ENCODE measurements around the gene CD63. TPM values are rescaled to one million over a fixed set of nuclear protein-coding genes. Genes with fewer than 3 reads are reported as not detected.
A peak's percentile ranks its signal among the peaks of the same experiment; 100 is the strongest.

The CD63 gene
- total and polyA plus RNA-seq, 4 donors: 1,107 to 1,532 (median 1,229) TPM

DNA sequence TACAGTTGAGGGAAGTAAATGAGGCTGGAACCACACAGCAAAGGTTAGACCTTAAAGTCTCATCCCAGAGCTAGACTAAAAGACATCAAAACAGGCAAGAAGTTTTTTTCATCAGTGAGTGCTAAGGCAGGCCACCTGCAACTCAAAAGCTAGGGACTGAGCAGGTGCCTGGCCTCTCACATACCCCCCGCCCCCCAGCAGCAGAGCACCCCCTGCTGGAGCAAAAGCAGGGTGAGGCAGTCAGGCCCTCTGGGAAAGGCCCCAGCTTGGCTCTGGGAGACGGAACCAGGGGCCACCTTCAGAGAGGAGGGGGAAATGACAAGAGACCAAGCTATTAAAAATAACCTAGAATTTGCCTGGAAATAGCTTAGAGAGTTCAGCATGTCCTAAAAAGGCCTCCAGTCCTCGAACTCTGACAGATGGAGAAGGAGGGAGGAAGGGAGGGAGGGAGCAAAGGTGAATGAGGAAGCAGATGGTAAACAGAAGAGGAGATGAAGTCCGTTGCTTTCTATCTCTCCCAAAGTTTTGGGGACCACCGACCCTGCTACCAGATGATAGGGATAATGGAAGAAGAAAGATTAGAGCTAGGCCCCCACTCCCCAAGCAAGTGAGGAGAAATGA lies 22.9 kb downstream of the CD63 start:
- intact Hi-C loops (cut with DNase I): loop anchor here in 1 of 2 donors (2.0 kb wide), 1 partner anchor 15 kb away; the partner anchor contains the start of gene RDH5
- peaks cover 0 to 4% of the 10 kb centered on the region in 2 donors for H3K4me1 ChIP-seq (ENCODE audit: control insufficient read depth in 1 of 2, insufficient read depth in 2 of 2, low read length in 2 of 2)
- H3K9me3 ChIP-seq (ENCODE audit: control insufficient read depth, low read length): no peaks in the 10 kb centered on the region
- H3K4me3 ChIP-seq (ENCODE audit: low read length in 2 of 2): peak overlapping the region; percentile 54 to 84
- DNase-seq (peak; percentile 44 to 80), ATAC-seq (ENCODE audit: low FRiP score) (no peak)
- H3K27ac ChIP-seq (ENCODE audit: low read depth in 1 of 2, low read length in 2 of 2): peak overlapping the region; percentile 73 to 77
- H3K36me3 ChIP-seq (ENCODE audit: control insufficient read depth in 1 of 2, insufficient read depth in 2 of 2, low read length in 1 of 2): peaks cover 0 to 2% of the 10 kb centered on the region in 2 donors
- no peaks in the 10 kb centered on the region for H3K27me3 ChIP-seq (ENCODE audit: control insufficient read depth in 1 of 2, insufficient read depth in 2 of 2, low read length in 1 of 2)
- WGBS, 2 donors: 2 to 3% methylated on average over 5 of the region's 5 CpGs

DNA sequence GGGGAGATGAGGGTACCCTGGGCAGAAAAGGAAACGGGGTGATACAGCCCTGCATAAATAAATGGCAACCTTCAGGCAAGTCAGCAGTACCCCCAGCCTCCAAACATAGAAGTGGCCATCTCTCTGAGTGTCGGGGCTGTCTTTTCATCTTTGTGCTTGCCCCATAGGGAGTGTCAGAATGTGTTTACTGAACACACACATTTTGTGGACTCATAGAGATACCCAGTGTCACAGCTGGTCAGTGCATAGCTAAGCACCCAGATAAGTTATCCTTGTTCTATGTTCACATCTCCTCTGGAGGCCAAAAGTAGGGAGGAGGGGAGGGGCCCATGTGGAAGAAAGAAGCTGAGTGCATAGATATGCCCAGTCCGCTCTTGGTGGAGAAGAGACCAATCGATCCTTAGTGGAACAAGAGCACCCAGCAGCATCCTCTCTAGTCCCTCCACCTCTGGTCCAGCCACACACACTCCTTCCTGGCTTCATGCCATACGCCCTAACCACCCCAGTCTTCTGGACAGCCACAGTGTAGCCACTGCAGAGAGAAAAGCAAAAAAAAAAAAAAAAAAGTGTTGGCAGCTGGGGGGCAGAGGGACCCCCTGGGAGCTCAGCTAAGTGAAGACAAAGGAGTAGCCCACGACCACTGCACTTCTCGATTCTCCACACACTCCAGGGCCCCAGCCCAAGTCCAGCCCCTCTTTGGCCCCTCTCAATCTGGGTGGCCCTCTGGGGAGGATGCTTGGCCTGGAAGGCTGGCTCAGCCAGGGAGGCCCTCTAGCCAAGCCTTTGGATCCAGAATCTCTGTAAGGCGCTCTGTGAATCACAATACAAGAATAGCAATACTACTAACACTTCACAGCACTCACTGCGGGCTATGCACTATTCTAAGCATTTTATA lies 23.7 kb downstream of the CD63 start:
- Histone ChIP-seq H3K4me3 (ENCODE audit: low read length in 2 of 2) (peak overlapping the region; percentile 54 to 84), H3K4me1 (ENCODE audit: control insufficient read depth in 1 of 2, insufficient read depth in 2 of 2, low read length in 2 of 2) (peaks cover 0 to 4% of the 10 kb centered on the region in 2 donors), H3K27ac (ENCODE audit: low read depth in 1 of 2, low read length in 2 of 2) (peak overlapping the region; percentile 77 to 90), H3K9me3 (ENCODE audit: control insufficient read depth, low read length) (no peaks in the 10 kb centered on the region), H3K27me3 (ENCODE audit: control insufficient read depth in 1 of 2, insufficient read depth in 2 of 2, low read length in 1 of 2) (no peaks in the 10 kb centered on the region), H3K36me3 (ENCODE audit: control insufficient read depth in 1 of 2, insufficient read depth in 2 of 2, low read length in 1 of 2) (peaks cover 0 to 2% of the 10 kb centered on the region in 2 donors)
- DNase-seq (peak; percentile 76 to 82), ATAC-seq (ENCODE audit: low FRiP score) (peak; percentile 43)
- 4 to 10% methylated on average over 9 of the region's 9 CpGs for WGBS, 2 donors
- intact Hi-C loops (cut with DNase I): no loop called here

DNA sequence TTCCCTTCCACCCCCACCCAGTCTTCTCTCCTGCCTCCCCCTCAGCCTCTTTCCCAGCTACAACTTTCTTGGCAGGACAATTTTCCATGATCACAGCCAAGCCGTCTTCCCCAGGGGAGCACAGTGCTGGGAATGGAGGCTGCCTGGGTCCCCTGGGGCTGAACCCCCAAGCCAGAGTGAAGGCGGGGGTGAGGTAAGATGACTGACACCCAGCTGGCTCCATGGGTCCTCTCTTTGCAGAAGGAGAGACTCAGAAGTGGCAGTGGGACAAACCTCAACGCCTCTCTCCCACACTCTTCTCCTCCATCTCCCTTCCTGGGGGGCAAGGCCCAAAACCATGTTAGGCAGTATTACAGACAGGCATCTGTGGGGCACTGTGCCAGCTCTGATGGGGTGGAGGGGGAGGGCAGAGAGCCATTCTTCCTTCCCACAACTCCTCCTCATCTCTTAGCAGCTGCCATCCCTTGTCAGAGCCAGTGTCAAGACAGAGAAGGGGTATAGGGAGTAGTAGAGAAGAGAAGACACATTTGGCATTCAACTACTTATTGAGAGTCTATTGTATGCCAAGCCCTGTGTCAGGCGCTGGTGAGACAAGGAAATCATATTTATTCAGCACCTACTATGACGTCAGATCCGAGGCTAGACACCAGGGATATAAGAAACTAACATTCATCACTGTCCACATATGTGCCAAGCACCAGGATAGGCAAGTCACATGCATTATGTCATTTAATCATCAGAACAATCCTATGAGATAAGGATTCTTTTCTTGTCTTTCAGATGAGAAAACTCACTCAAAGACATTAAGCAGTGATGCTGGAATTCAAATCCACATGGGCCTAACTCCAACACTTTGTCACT lies 24.7 kb downstream of the CD63 start:
- Histone ChIP-seq H3K4me1 (ENCODE audit: control insufficient read depth in 1 of 2, insufficient read depth in 2 of 2, low read length in 2 of 2) (peaks cover 0 to 1% of the 10 kb centered on the region in 2 donors), H3K36me3 (ENCODE audit: control insufficient read depth in 1 of 2, insufficient read depth in 2 of 2, low read length in 1 of 2) (peaks cover 0 to 2% of the 10 kb centered on the region in 2 donors), H3K9me3 (ENCODE audit: control insufficient read depth, low read length) (no peaks in the 10 kb centered on the region), H3K27ac (ENCODE audit: low read depth in 1 of 2, low read length in 2 of 2) (peak overlapping the region; percentile 77 to 90), H3K27me3 (ENCODE audit: control insufficient read depth in 1 of 2, insufficient read depth in 2 of 2, low read length in 1 of 2) (no peaks in the 10 kb centered on the region), H3K4me3 (ENCODE audit: low read length in 2 of 2) (peak overlapping the region; percentile 54 to 84)
- intact Hi-C loops (cut with DNase I): loop anchor here in 1 of 2 donors (2.0 kb wide), 1 partner anchor 21 kb away; no protein-coding TSS in a partner anchor
- WGBS, 2 donors: 4 to 6% methylated on average over 6 of the region's 6 CpGs
- DNase-seq: peak; percentile 76 to 85
- ATAC-seq (ENCODE audit: low FRiP score): peak; percentile 9

DNA sequence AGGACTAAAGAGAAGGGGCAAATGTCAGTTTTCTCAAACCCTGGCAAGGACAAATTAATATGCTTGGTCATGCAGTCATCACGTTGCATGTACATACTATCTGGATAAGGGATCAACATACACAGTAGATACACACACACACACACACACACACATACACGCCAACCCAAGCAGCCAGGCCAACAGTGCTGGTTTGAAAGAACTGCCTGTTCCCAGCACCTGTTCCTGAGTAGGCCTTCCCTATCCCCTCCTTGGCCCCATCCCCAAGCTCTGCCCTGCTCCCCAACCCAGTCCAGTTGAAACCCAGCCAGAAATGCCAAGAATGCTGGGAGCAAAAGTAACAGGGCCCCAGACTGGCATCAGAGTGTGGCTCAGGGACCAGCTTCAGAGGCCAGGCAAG lies 25.5 kb downstream of the CD63 start:
- Histone ChIP-seq H3K27ac (ENCODE audit: low read depth in 1 of 2, low read length in 2 of 2) (peak overlapping the region; percentile 77 to 90), H3K27me3 (ENCODE audit: control insufficient read depth in 1 of 2, insufficient read depth in 2 of 2, low read length in 1 of 2) (no peaks in the 10 kb centered on the region), H3K4me1 (ENCODE audit: control insufficient read depth in 1 of 2, insufficient read depth in 2 of 2, low read length in 2 of 2) (no peaks in the 10 kb centered on the region), H3K4me3 (ENCODE audit: low read length in 2 of 2) (no peak overlapping the region), H3K36me3 (ENCODE audit: control insufficient read depth in 1 of 2, insufficient read depth in 2 of 2, low read length in 1 of 2) (peaks cover 0 to 4% of the 10 kb centered on the region in 2 donors), H3K9me3 (ENCODE audit: control insufficient read depth, low read length) (no peaks in the 10 kb centered on the region)
- peak; percentile 54 to 69 for DNase-seq
- intact Hi-C loops (cut with DNase I): loop anchor here in 1 of 2 donors (2.0 kb wide), 1 partner anchor 20 kb away; no protein-coding TSS in a partner anchor
- WGBS, 2 donors: 6 to 7% methylated on average over 2 of the region's 2 CpGs
- peak; percentile 3 for ATAC-seq (ENCODE audit: low FRiP score)

DNA sequence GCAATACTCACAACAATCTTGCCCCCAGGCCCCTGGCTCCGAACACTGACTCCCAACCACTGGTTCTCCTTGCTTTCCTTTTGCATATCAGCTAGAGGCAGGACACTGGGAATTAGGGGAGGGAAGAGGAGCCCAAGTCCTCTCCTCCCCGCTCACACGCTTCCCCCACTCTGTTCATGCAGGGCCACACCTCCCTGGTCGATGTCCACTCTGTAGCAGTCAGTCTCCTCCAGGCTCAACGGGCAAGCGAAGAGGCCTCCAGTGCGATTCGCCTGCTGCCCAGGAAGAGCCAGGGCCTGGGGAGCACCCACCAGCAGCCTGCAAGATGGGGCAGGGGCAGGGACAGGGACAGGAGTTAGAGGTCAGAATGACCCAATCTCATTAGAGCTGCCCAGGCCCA lies 25.9 kb downstream of the CD63 start:
- DNase-seq (peak; percentile 43 to 61), ATAC-seq (ENCODE audit: low FRiP score) (no peak)
- Histone ChIP-seq H3K9me3 (ENCODE audit: control insufficient read depth, low read length) (no peaks in the 10 kb centered on the region), H3K4me1 (ENCODE audit: control insufficient read depth in 1 of 2, insufficient read depth in 2 of 2, low read length in 2 of 2) (no peaks in the 10 kb centered on the region), H3K36me3 (ENCODE audit: control insufficient read depth in 1 of 2, insufficient read depth in 2 of 2, low read length in 1 of 2) (peaks cover 0 to 4% of the 10 kb centered on the region in 2 donors), H3K27me3 (ENCODE audit: control insufficient read depth in 1 of 2, insufficient read depth in 2 of 2, low read length in 1 of 2) (no peaks in the 10 kb centered on the region), H3K27ac (ENCODE audit: low read depth in 1 of 2, low read length in 2 of 2) (peak overlapping the region in 1 of 2 donors; percentile 90), H3K4me3 (ENCODE audit: low read length in 2 of 2) (no peak overlapping the region)
- intact Hi-C loops (cut with DNase I): loop anchor here in 1 of 2 donors (2.0 kb wide), 1 partner anchor 20 kb away; no protein-coding TSS in a partner anchor
- 41 to 46% methylated on average over 8 of the region's 8 CpGs for WGBS, 2 donors

DNA sequence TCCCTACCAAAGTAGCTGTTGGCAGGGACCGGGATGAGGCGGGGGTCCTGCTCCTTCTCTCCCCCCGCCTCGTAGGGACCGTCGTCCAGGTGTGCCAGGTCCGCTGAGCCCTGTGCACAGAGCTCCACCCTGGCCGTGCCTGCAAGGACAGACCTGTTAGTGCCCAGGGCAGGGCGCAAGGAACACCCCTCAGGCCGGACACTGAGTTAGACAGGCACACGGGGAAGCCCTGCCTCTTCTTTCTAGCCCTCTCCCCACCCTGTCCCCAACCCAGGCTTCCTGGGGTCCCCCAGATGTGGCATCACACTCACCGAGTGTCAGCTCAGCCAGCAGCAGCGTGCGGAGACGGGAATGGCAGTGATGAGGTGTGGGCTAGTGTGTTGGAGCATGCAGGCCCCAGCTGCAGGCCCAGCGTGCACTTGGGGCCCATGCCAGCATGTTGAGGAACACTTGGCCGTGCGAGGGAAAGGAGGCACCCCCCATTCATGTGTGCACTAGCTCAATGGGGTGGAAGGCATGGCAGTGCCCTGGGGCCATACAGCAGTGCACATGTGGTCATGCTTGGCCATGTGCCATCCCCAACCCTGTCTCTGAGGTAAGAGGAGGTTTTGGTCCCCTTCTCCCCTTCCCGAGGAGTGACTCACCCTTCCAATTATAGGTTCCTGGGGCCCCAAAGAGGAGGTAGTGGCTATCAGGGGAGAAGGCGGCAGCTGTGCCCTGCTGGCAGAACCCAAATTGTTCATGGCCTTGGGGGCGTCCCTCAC lies 28.4 kb downstream of the CD63 start:
- Histone ChIP-seq H3K27me3 (ENCODE audit: control insufficient read depth in 1 of 2, insufficient read depth in 2 of 2, low read length in 1 of 2) (no peaks in the 10 kb centered on the region), H3K36me3 (ENCODE audit: control insufficient read depth in 1 of 2, insufficient read depth in 2 of 2, low read length in 1 of 2) (peaks cover 0 to 13% of the 10 kb centered on the region in 2 donors), H3K4me1 (ENCODE audit: control insufficient read depth in 1 of 2, insufficient read depth in 2 of 2, low read length in 2 of 2) (no peaks in the 10 kb centered on the region), H3K27ac (ENCODE audit: low read depth in 1 of 2, low read length in 2 of 2) (peak overlapping the region in 1 of 2 donors; percentile 7), H3K4me3 (ENCODE audit: low read length in 2 of 2) (no peak overlapping the region), H3K9me3 (ENCODE audit: control insufficient read depth, low read length) (no peaks in the 10 kb centered on the region)
- peak; percentile 70 to 84 for DNase-seq
- WGBS, 2 donors: 49 to 55% methylated on average over 21 of the region's 21 CpGs
- intact Hi-C loops (cut with DNase I): no loop called here
- ATAC-seq (ENCODE audit: low FRiP score): no peak

DNA sequence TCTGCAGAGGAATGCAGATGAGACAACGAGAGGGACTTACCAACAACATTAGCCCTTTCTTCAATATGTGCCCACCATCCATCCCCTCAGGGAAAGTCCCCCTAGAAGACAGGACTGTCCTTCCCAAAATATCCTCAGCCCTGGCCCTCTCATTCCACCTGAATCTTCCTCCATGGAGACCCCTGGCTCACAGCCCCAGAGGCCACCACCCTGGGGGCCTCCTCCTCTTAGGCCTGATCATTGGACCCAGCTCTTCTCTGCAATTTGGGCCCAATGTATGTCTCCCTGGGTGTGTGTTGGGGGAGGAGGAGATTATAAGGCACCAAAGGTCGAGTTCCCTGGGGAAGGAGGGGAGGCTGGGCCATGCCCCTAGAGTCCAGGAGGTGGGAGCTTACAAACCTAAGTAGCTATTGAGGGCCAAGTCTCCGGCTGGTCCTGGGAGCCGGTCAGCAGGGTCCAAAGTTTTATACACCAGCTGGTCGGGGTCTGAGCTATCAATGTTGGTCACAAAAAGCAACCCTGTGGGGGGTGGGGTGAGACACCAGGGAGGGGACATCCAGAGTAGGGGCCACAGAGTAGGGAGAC lies 29.2 kb downstream of the CD63 start:
- Histone ChIP-seq H3K27me3 (ENCODE audit: control insufficient read depth in 1 of 2, insufficient read depth in 2 of 2, low read length in 1 of 2) (no peaks in the 10 kb centered on the region), H3K4me3 (ENCODE audit: low read length in 2 of 2) (no peak overlapping the region), H3K27ac (ENCODE audit: low read depth in 1 of 2, low read length in 2 of 2) (no peak overlapping the region), H3K36me3 (ENCODE audit: control insufficient read depth in 1 of 2, insufficient read depth in 2 of 2, low read length in 1 of 2) (peaks cover 0 to 13% of the 10 kb centered on the region in 2 donors), H3K4me1 (ENCODE audit: control insufficient read depth in 1 of 2, insufficient read depth in 2 of 2, low read length in 2 of 2) (no peaks in the 10 kb centered on the region), H3K9me3 (ENCODE audit: control insufficient read depth, low read length) (no peaks in the 10 kb centered on the region)
- 51 to 62% methylated on average over 5 of the region's 5 CpGs for WGBS, 2 donors
- intact Hi-C loops (cut with DNase I): no loop called here
- DNase-seq (peak in 1 of 2 donors; percentile 25), ATAC-seq (ENCODE audit: low FRiP score) (no peak)
